ENCODE data around the gene RABL6.
"Not testable (repeated sequence)": the region's sequence is repeated elsewhere in the genome, so short reads cannot be mapped to it uniquely, and the experiment has no call there.

Gene RABL6

GRCh38 chr9:136787690-136788400 is 19.9 kb upstream of the RABL6 start:
- Histone ChIP-seq H3K4me1 (ENCODE audit: control insufficient read depth in 2 of 2, insufficient read depth in 2 of 2, low read length in 2 of 2) (peaks cover 35 to 45% of the 10 kb centered on the region in 2 donors), H3K27me3 (ENCODE audit: control insufficient read depth in 2 of 2, insufficient read depth in 2 of 2, low read length in 2 of 2) (peaks cover 0 to 3% of the 10 kb centered on the region in 2 donors), H3K27ac (ENCODE audit: low read depth in 2 of 2, low read length in 2 of 2) (peak overlapping the region; percentile 97 to 100), H3K9me3 (ENCODE audit: control insufficient read depth in 2 of 2, low read length in 2 of 2) (no peaks in the 10 kb centered on the region), H3K4me3 (ENCODE audit: low read length in 2 of 2) (peak overlapping the region; percentile 20 to 66), H3K9ac (ENCODE audit: low read depth in 1 of 2, low read length in 2 of 2) (peak overlapping the region; percentile 68 to 75), H3K36me3 (ENCODE audit: control insufficient read depth in 2 of 2, insufficient read depth in 2 of 2, low read length in 2 of 2) (peaks cover 0 to 3% of the 10 kb centered on the region in 2 donors)

- Histone ChIP-seq H3K27ac (ENCODE audit: low read depth in 2 of 2, low read length in 2 of 2) (peak overlapping the region; percentile 97 to 100), H3K4me1 (ENCODE audit: control insufficient read depth in 2 of 2, insufficient read depth in 2 of 2, low read length in 2 of 2) (peaks cover 45 to 55% of the 10 kb centered on the region in 2 donors), H3K9ac (ENCODE audit: low read depth in 1 of 2, low read length in 2 of 2) (peak overlapping the region; percentile 68 to 75), H3K4me3 (ENCODE audit: low read length in 2 of 2) (peak overlapping the region; percentile 58 to 66)
- H3K36me3 ChIP-seq (ENCODE audit: control insufficient read depth in 2 of 2, insufficient read depth in 2 of 2, low read length in 2 of 2); H3K27me3 ChIP-seq (ENCODE audit: control insufficient read depth in 2 of 2, insufficient read depth in 2 of 2, low read length in 2 of 2); H3K9me3 ChIP-seq (ENCODE audit: control insufficient read depth in 2 of 2, low read length in 2 of 2): not testable (repeated sequence)
These were observed 18.9 kb upstream of the RABL6 start for GRCh38 chr9:136788644-136789522.

- Histone ChIP-seq H3K4me3 (ENCODE audit: low read length in 2 of 2) (no peak overlapping the region), H3K36me3 (ENCODE audit: control insufficient read depth in 2 of 2, insufficient read depth in 2 of 2, low read length in 2 of 2) (peaks cover 3 to 10% of the 10 kb centered on the region in 2 donors), H3K9me3 (ENCODE audit: control insufficient read depth in 2 of 2, low read length in 2 of 2) (no peaks in the 10 kb centered on the region), H3K27ac (ENCODE audit: low read depth in 2 of 2, low read length in 2 of 2) (peak overlapping the region; percentile 87 to 100), H3K4me1 (ENCODE audit: control insufficient read depth in 2 of 2, insufficient read depth in 2 of 2, low read length in 2 of 2) (peaks cover 50 to 57% of the 10 kb centered on the region in 2 donors), H3K9ac (ENCODE audit: low read depth in 1 of 2, low read length in 2 of 2) (peak overlapping the region; percentile 38 to 48), H3K27me3 (ENCODE audit: control insufficient read depth in 2 of 2, insufficient read depth in 2 of 2, low read length in 2 of 2) (peaks cover 0 to 3% of the 10 kb centered on the region in 2 donors)
These were observed 18.2 kb upstream of the RABL6 start for GRCh38 chr9:136789523-136789937.

GRCh38 chr9:136790640-136791515 is 16.9 kb upstream of the RABL6 start, which contains the start of gene TMEM141:
Gene TMEM141 (plus strand): TSS chr9:136791344. CDS start chr9:136791371, 27 bp downstream.
- H3K4me1 ChIP-seq (ENCODE audit: control insufficient read depth in 2 of 2, insufficient read depth in 2 of 2, low read length in 2 of 2) = peaks cover 54 to 61% of the 10 kb centered on the region in 2 donors
- H3K9ac ChIP-seq (ENCODE audit: low read depth in 1 of 2, low read length in 2 of 2) = peak within 1 kb of the TSS; percentile 95 to 96
- H3K27ac ChIP-seq (ENCODE audit: low read depth in 2 of 2, low read length in 2 of 2) = peak within 1 kb of the TSS; percentile 100
- no peaks in the 10 kb centered on the region for H3K27me3 ChIP-seq (ENCODE audit: control insufficient read depth in 2 of 2, insufficient read depth in 2 of 2, low read length in 2 of 2)
- H3K4me3 ChIP-seq (ENCODE audit: low read length in 2 of 2) = peak within 1 kb of the TSS; percentile 87 to 95
- H3K9me3 ChIP-seq (ENCODE audit: control insufficient read depth in 2 of 2, low read length in 2 of 2) = no peaks in the 10 kb centered on the region
- H3K36me3 ChIP-seq (ENCODE audit: control insufficient read depth in 2 of 2, insufficient read depth in 2 of 2, low read length in 2 of 2) = peaks cover 3 to 10% of the 10 kb centered on the region in 2 donors

- Histone ChIP-seq H3K9me3 (ENCODE audit: control insufficient read depth in 2 of 2, low read length in 2 of 2) (no peaks in the 10 kb centered on the region), H3K4me1 (ENCODE audit: control insufficient read depth in 2 of 2, insufficient read depth in 2 of 2, low read length in 2 of 2) (peaks cover 59 to 67% of the 10 kb centered on the region in 2 donors), H3K27ac (ENCODE audit: low read depth in 2 of 2, low read length in 2 of 2) (peak overlapping the region; percentile 100), H3K9ac (ENCODE audit: low read depth in 1 of 2, low read length in 2 of 2) (peak overlapping the region; percentile 95 to 96), H3K4me3 (ENCODE audit: low read length in 2 of 2) (peak overlapping the region; percentile 87 to 95), H3K36me3 (ENCODE audit: control insufficient read depth in 2 of 2, insufficient read depth in 2 of 2, low read length in 2 of 2) (peaks cover 3 to 10% of the 10 kb centered on the region in 2 donors), H3K27me3 (ENCODE audit: control insufficient read depth in 2 of 2, insufficient read depth in 2 of 2, low read length in 2 of 2) (no peaks in the 10 kb centered on the region)
These were observed 16.1 kb upstream of the RABL6 start for GRCh38 chr9:136791516-136792276.

GRCh38 chr9:136792321-136793085 is 15.2 kb upstream of the RABL6 start:
- H3K4me1 ChIP-seq (ENCODE audit: control insufficient read depth in 2 of 2, insufficient read depth in 2 of 2, low read length in 2 of 2) = peaks cover 58 to 60% of the 10 kb centered on the region in 2 donors
- no peaks in the 10 kb centered on the region for H3K27me3 ChIP-seq (ENCODE audit: control insufficient read depth in 2 of 2, insufficient read depth in 2 of 2, low read length in 2 of 2)
- H3K36me3 ChIP-seq (ENCODE audit: control insufficient read depth in 2 of 2, insufficient read depth in 2 of 2, low read length in 2 of 2) = peaks cover 3 to 10% of the 10 kb centered on the region in 2 donors
- H3K9me3 ChIP-seq (ENCODE audit: control insufficient read depth in 2 of 2, low read length in 2 of 2) = no peaks in the 10 kb centered on the region
- peak overlapping the region; percentile 95 to 96 for H3K9ac ChIP-seq (ENCODE audit: low read depth in 1 of 2, low read length in 2 of 2)
- H3K4me3 ChIP-seq (ENCODE audit: low read length in 2 of 2) = peak overlapping the region; percentile 87 to 95
- H3K27ac ChIP-seq (ENCODE audit: low read depth in 2 of 2, low read length in 2 of 2) = peak overlapping the region; percentile 100

- peak overlapping the region; percentile 0 to 95 for H3K9ac ChIP-seq (ENCODE audit: low read depth in 1 of 2, low read length in 2 of 2)
- peaks cover 3 to 10% of the 10 kb centered on the region in 2 donors for H3K36me3 ChIP-seq (ENCODE audit: control insufficient read depth in 2 of 2, insufficient read depth in 2 of 2, low read length in 2 of 2)
- no peaks in the 10 kb centered on the region for H3K9me3 ChIP-seq (ENCODE audit: control insufficient read depth in 2 of 2, low read length in 2 of 2)
- peaks cover 51 to 54% of the 10 kb centered on the region in 2 donors for H3K4me1 ChIP-seq (ENCODE audit: control insufficient read depth in 2 of 2, insufficient read depth in 2 of 2, low read length in 2 of 2)
- peak overlapping the region; percentile 100 for H3K27ac ChIP-seq (ENCODE audit: low read depth in 2 of 2, low read length in 2 of 2)
- peak overlapping the region; percentile 87 to 95 for H3K4me3 ChIP-seq (ENCODE audit: low read length in 2 of 2)
- H3K27me3 ChIP-seq (ENCODE audit: control insufficient read depth in 2 of 2, insufficient read depth in 2 of 2, low read length in 2 of 2) = peaks cover 0 to 2% of the 10 kb centered on the region in 2 donors
These were observed 14.4 kb upstream of the RABL6 start for GRCh38 chr9:136793086-136793946.
